ENCODE results near the gene RASSF10.

RASSF10 gene

GRCh38 chr11:13008625-13009475 lies at the start of gene RASSF10:
Gene RASSF10 (plus strand): TSS chr11:13009316. CDS start chr11:13009577, 261 bp downstream.
- Histone ChIP-seq H3K79me2 (ENCODE audit: low read length) (no peaks in the 10 kb centered on the region), H3K9ac (ENCODE audit: low read length) (no peak within 1 kb of the TSS), H3K9me3 (ENCODE audit: insufficient read depth, low read length) (no peaks in the 10 kb centered on the region), H3K36me3 (replicated peaks; ENCODE audit: low read depth, low read length) (no peaks in the 10 kb centered on the region), H3K4me1 (ENCODE audit: low read length) (peaks cover 24% of the 10 kb centered on the region), H3K4me2 (ENCODE audit: low read length) (no peak within 1 kb of the TSS), H2AFZ (ENCODE audit: low read depth, low read length) (no peak within 1 kb of the TSS), H4K20me1 (ENCODE audit: insufficient read depth, low read length) (no peaks in the 10 kb centered on the region; the same call in 1 of the 2 replicates), H3K4me3 (ENCODE audit: low read length) (no peak within 1 kb of the TSS), H3K27me3 (ENCODE audit: low read depth, low read length) (peaks cover 5% of the 10 kb centered on the region; the same call in 1 of the 2 replicates), H3K27ac (ENCODE audit: low read length) (no peak within 1 kb of the TSS)
- TF ChIP-seq, protein P1, sequence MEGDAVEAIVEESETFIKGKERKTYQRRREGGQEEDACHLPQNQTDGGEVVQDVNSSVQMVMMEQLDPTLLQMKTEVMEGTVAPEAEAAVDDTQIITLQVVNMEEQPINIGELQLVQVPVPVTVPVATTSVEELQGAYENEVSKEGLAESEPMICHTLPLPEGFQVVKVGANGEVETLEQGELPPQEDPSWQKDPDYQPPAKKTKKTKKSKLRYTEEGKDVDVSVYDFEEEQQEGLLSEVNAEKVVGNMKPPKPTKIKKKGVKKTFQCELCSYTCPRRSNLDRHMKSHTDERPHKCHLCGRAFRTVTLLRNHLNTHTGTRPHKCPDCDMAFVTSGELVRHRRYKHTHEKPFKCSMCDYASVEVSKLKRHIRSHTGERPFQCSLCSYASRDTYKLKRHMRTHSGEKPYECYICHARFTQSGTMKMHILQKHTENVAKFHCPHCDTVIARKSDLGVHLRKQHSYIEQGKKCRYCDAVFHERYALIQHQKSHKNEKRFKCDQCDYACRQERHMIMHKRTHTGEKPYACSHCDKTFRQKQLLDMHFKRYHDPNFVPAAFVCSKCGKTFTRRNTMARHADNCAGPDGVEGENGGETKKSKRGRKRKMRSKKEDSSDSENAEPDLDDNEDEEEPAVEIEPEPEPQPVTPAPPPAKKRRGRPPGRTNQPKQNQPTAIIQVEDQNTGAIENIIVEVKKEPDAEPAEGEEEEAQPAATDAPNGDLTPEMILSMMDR (IDR thresholded peaks at IDR 0.05; ENCODE audit: low read depth, low read length), result no peak
- no peak for TF ChIP-seq EZH2phosphoT487 (IDR thresholded peaks at IDR 0.05; ENCODE audit: low read depth)

- no peak overlapping the region for H3K27ac ChIP-seq (ENCODE audit: low read length)
- no peaks in the 10 kb centered on the region for H4K20me1 ChIP-seq (ENCODE audit: insufficient read depth, low read length)
- no peaks in the 10 kb centered on the region for H3K79me2 ChIP-seq (ENCODE audit: low read length)
- H2AFZ ChIP-seq (ENCODE audit: low read depth, low read length), result no peak overlapping the region
- TF ChIP-seq, protein P1 (IDR thresholded peaks at IDR 0.05; ENCODE audit: low read depth, low read length), result no peak
- no peak for TF ChIP-seq EZH2phosphoT487 (IDR thresholded peaks at IDR 0.05; ENCODE audit: low read depth)
- H3K27me3 ChIP-seq (ENCODE audit: low read depth, low read length), result no peaks in the 10 kb centered on the region
- peaks cover 17% of the 10 kb centered on the region for H3K4me1 ChIP-seq (ENCODE audit: low read length)
- no peak overlapping the region for H3K4me3 ChIP-seq (ENCODE audit: low read length)
- no peaks in the 10 kb centered on the region for H3K36me3 ChIP-seq (replicated peaks; ENCODE audit: low read depth, low read length)
- no peak overlapping the region for H3K4me2 ChIP-seq (ENCODE audit: low read length)
- H3K9me3 ChIP-seq (ENCODE audit: insufficient read depth, low read length), result no peaks in the 10 kb centered on the region
- no peak overlapping the region for H3K9ac ChIP-seq (ENCODE audit: low read length)
Measured at GRCh38 chr11:12961615-12962014, 47.5 kb upstream of the RASSF10 start.

GRCh38 chr11:12962306-12962705 lies 46.8 kb upstream of the RASSF10 start:
- H3K4me1 ChIP-seq (ENCODE audit: low read length), result peaks cover 17% of the 10 kb centered on the region
- no peak overlapping the region for H3K27ac ChIP-seq (ENCODE audit: low read length)
- H3K4me3 ChIP-seq (ENCODE audit: low read length), result no peak overlapping the region
- no peaks in the 10 kb centered on the region for H4K20me1 ChIP-seq (ENCODE audit: insufficient read depth, low read length)
- no peak overlapping the region for H3K9ac ChIP-seq (ENCODE audit: low read length)
- H3K27me3 ChIP-seq (ENCODE audit: low read depth, low read length), result peaks cover 3% of the 10 kb centered on the region; the same call in 1 of the 2 replicates
- H3K4me2 ChIP-seq (ENCODE audit: low read length), result peak overlapping the region; percentile 34; the same call in 1 of the 2 replicates
- H3K36me3 ChIP-seq (replicated peaks; ENCODE audit: low read depth, low read length), result no peaks in the 10 kb centered on the region
- no peaks in the 10 kb centered on the region for H3K79me2 ChIP-seq (ENCODE audit: low read length)
- H2AFZ ChIP-seq (ENCODE audit: low read depth, low read length), result peak overlapping the region; percentile 77; the same call in 1 of the 2 replicates
- TF ChIP-seq, protein P1 (IDR thresholded peaks at IDR 0.05; ENCODE audit: low read depth, low read length), result no peak
- no peak for TF ChIP-seq EZH2phosphoT487 (IDR thresholded peaks at IDR 0.05; ENCODE audit: low read depth)
- no peaks in the 10 kb centered on the region for H3K9me3 ChIP-seq (ENCODE audit: insufficient read depth, low read length)

DNA sequence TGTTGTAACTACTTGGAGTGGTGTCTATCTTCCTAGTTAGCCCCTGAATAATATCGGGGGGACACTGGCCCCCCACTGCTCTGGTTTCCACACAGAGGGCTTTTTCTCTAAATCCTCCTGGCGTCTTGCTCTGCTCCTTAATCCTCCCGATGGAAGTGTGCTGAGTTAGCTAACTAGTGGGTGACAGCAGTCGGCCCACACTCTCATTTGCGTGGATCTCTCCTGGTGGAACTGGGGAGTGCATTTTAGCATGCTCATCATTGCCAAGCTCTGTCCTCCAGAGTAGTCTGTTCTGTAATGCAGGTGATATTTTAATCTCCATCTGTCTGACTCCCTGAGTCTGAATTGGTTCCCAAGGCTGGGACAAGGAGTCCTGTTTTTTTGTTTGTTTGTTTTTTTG lies 46.1 kb upstream of the RASSF10 start:
- Histone ChIP-seq H3K4me1 (ENCODE audit: low read length) (peaks cover 17% of the 10 kb centered on the region), H3K27me3 (ENCODE audit: low read depth, low read length) (peaks cover 7% of the 10 kb centered on the region; the same call in 1 of the 2 replicates), H3K4me2 (ENCODE audit: low read length) (no peak overlapping the region), H4K20me1 (ENCODE audit: insufficient read depth, low read length) (no peaks in the 10 kb centered on the region), H3K79me2 (ENCODE audit: low read length) (no peaks in the 10 kb centered on the region), H2AFZ (ENCODE audit: low read depth, low read length) (no peak overlapping the region), H3K36me3 (replicated peaks; ENCODE audit: low read depth, low read length) (no peaks in the 10 kb centered on the region), H3K9ac (ENCODE audit: low read length) (no peak overlapping the region), H3K9me3 (ENCODE audit: insufficient read depth, low read length) (no peaks in the 10 kb centered on the region), H3K27ac (ENCODE audit: low read length) (no peak overlapping the region), H3K4me3 (ENCODE audit: low read length) (no peak overlapping the region)
- no peak for TF ChIP-seq EZH2phosphoT487 (IDR thresholded peaks at IDR 0.05; ENCODE audit: low read depth)
- TF ChIP-seq, protein P1 (IDR thresholded peaks at IDR 0.05; ENCODE audit: low read depth, low read length), result no peak
